ENCODE measurements around the gene MCCD1. TPM values are rescaled to one million over a fixed set of nuclear protein-coding genes. Genes with fewer than 3 reads are reported as not detected.

Gene MCCD1
- polyA plus RNA-seq, 2 of the 4 experiments (the other 2 are of a cell fraction) = not detected

DNA sequence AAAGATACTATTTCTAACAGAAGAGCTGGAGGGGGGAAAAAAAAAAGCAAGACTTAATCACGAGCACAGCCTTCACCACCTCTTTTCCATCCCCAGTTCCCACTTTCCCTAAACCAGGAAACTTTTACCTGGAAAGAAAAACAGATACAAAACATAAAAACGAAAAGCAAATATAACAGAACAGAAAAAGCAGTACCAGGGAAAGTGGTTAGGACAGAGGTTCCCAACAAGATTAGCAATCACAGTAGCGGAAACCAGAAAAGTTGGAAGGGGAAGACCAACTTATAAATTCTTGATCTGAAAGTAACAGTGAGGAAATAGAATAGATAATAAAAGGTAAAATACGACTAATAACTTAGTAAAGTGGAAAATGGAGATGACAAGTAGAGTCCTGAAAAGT, 11.9 kb downstream of the MCCD1 start:
- no peaks in the 10 kb centered on the region for H3K9me3 ChIP-seq
- H3K4me3 ChIP-seq = peak overlapping the region; percentile 81
- TF ChIP-seq HOXA7 (CRISPR knock-in tag; IDR thresholded peaks at IDR 0.05) = no peak
- TF ChIP-seq, protein P1, sequence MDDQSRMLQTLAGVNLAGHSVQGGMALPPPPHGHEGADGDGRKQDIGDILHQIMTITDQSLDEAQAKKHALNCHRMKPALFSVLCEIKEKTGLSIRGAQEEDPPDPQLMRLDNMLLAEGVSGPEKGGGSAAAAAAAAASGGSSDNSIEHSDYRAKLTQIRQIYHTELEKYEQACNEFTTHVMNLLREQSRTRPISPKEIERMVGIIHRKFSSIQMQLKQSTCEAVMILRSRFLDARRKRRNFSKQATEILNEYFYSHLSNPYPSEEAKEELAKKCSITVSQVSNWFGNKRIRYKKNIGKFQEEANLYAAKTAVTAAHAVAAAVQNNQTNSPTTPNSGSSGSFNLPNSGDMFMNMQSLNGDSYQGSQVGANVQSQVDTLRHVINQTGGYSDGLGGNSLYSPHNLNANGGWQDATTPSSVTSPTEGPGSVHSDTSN (IDR thresholded peaks at IDR 0.05) = no peak
- no peak for TF ChIP-seq RFX5 (IDR thresholded peaks at IDR 0.05)
- TF ChIP-seq EHMT2 (IDR thresholded peaks at IDR 0.05; ENCODE audit: low read depth) = no peak
- no peak for TF ChIP-seq NPAS2 (CRISPR knock-in tag; IDR thresholded peaks at IDR 0.05; ENCODE audit: borderline replicate concordance)
- TF ChIP-seq GATA3 (IDR thresholded peaks at IDR 0.05; ENCODE audit: borderline replicate concordance) = no peak
- peak overlapping the region; percentile 97 for H3K4me2 ChIP-seq
- WGBS (ENCODE audit: missing lambda C conversion rate) = 9% methylated on average over 4 of the region's 4 CpGs
- DNase-seq (ENCODE audit: low read depth in 1 of 2, low spot score in 1 of 2) (no peak), ATAC-seq (no peak), FAIRE-seq (no peak)
- H3K4me1 ChIP-seq = peaks cover 28% of the 10 kb centered on the region
- H3K27ac ChIP-seq = peak overlapping the region; percentile 94 to 96
- ChIA-PET POLR2A (interaction anchor here (0.5 to 1.7 kb wide), 4 partner anchors 9 to 112 kb away, joined by 5 to 8 read pairs (median 7); partner anchors contain the start of gene BAG6), CTCF (interaction anchor here (1.0 to 15.7 kb wide), 5 partner anchors 9 to 57 kb away, joined by 3 to 331 read pairs (median 6); partner anchors contain the start of genes MICB and NCR3)

DNA sequence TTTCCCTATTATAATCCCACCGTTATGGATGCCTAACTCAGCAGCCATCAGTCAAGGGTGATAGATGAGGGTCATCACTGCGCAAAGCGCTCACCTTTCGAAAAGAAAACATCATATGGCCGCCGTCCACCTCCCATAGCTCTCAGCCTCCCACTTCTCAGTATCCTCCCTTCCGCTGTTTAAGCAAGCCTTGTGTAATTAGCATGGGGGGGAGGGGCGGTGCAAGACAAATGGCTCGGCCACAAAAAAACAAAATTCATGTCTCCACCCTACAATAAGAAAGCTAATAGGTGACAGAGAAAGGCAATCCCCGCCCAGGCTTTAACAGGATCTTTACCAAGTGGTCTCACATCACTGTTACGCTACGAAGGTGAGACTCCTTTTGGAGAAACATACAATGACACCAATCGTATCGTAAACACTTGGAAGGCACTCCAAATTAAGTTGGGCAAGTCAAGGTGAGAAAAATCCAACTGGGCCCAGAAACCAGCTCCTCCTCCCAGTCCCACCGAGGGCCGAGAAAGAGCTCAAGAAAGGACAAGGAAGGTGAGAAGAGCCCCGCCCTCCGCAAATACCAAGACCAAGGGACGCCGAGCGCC, 12.4 kb downstream of the MCCD1 start:
- Histone ChIP-seq H3K4me1 (peaks cover 28% of the 10 kb centered on the region), H3K27ac (peak overlapping the region; percentile 94 to 96), H3K9me3 (no peaks in the 10 kb centered on the region), H3K4me2 (peak overlapping the region; percentile 97), H3K4me3 (peak overlapping the region; percentile 81)
- DNase-seq (ENCODE audit: low read depth in 1 of 2, low spot score in 1 of 2) (peak; percentile 14 to 40), ATAC-seq (peak in 1 of 2 experiments; percentile 9; a peak in 2 of 6 replicates), FAIRE-seq (no peak)
- POLR2A ChIA-PET = interaction anchor here (0.5 to 1.8 kb wide), 12 partner anchors 9 to 286 kb away, joined by 3 to 8 read pairs (median 5); partner anchors contain the start of genes BAG6, C6orf47, HSPA1B and PRRC2A
- TF ChIP-seq HOXB5 (CRISPR knock-in tag; IDR thresholded peaks at IDR 0.05) (no peak), MAFK (IDR thresholded peaks at IDR 0.05; ENCODE audit: partially characterized antibody) (no peak), KDM5A (IDR thresholded peaks at IDR 0.05) (0 out of 2 replicates have a peak, but pooled peaks have one; percentile 13), TFCP2L1 (CRISPR knock-in tag; IDR thresholded peaks at IDR 0.05) (no peak)
- TF ChIP-seq, protein P2, sequence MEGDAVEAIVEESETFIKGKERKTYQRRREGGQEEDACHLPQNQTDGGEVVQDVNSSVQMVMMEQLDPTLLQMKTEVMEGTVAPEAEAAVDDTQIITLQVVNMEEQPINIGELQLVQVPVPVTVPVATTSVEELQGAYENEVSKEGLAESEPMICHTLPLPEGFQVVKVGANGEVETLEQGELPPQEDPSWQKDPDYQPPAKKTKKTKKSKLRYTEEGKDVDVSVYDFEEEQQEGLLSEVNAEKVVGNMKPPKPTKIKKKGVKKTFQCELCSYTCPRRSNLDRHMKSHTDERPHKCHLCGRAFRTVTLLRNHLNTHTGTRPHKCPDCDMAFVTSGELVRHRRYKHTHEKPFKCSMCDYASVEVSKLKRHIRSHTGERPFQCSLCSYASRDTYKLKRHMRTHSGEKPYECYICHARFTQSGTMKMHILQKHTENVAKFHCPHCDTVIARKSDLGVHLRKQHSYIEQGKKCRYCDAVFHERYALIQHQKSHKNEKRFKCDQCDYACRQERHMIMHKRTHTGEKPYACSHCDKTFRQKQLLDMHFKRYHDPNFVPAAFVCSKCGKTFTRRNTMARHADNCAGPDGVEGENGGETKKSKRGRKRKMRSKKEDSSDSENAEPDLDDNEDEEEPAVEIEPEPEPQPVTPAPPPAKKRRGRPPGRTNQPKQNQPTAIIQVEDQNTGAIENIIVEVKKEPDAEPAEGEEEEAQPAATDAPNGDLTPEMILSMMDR (IDR thresholded peaks at IDR 0.05) = no peak
- TF ChIP-seq, protein P1 (IDR thresholded peaks at IDR 0.05) = no peak
- TF ChIP-seq, protein P3, sequence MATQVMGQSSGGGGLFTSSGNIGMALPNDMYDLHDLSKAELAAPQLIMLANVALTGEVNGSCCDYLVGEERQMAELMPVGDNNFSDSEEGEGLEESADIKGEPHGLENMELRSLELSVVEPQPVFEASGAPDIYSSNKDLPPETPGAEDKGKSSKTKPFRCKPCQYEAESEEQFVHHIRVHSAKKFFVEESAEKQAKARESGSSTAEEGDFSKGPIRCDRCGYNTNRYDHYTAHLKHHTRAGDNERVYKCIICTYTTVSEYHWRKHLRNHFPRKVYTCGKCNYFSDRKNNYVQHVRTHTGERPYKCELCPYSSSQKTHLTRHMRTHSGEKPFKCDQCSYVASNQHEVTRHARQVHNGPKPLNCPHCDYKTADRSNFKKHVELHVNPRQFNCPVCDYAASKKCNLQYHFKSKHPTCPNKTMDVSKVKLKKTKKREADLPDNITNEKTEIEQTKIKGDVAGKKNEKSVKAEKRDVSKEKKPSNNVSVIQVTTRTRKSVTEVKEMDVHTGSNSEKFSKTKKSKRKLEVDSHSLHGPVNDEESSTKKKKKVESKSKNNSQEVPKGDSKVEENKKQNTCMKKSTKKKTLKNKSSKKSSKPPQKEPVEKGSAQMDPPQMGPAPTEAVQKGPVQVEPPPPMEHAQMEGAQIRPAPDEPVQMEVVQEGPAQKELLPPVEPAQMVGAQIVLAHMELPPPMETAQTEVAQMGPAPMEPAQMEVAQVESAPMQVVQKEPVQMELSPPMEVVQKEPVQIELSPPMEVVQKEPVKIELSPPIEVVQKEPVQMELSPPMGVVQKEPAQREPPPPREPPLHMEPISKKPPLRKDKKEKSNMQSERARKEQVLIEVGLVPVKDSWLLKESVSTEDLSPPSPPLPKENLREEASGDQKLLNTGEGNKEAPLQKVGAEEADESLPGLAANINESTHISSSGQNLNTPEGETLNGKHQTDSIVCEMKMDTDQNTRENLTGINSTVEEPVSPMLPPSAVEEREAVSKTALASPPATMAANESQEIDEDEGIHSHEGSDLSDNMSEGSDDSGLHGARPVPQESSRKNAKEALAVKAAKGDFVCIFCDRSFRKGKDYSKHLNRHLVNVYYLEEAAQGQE (IDR thresholded peaks at IDR 0.05) = no peak
- WGBS (ENCODE audit: missing lambda C conversion rate) = under 1% methylated on average over 21 of the region's 21 CpGs
- CTCF ChIA-PET = interaction anchor here (1.0 to 15.7 kb wide), 8 partner anchors 9 to 141 kb away, joined by 3 to 331 read pairs (median 5); partner anchors contain the start of genes MICB and NCR3

Data from A549 (cell line).